GM20431 (cell line): Measurements from ENCODE around the gene EFCAB6.

Experiments used
- in situ Hi-C: fragments of 300-500 bp; cut with MseI, MboI; formaldehyde crosslinking; loops from one replicate; pipeline ENCODE4 v1.15.0; 2020; ENCODE audit warnings: low sequenced_read_pairs; ENCODE audit not compliant: unreplicated experiment

EFCAB6 gene

DNA sequence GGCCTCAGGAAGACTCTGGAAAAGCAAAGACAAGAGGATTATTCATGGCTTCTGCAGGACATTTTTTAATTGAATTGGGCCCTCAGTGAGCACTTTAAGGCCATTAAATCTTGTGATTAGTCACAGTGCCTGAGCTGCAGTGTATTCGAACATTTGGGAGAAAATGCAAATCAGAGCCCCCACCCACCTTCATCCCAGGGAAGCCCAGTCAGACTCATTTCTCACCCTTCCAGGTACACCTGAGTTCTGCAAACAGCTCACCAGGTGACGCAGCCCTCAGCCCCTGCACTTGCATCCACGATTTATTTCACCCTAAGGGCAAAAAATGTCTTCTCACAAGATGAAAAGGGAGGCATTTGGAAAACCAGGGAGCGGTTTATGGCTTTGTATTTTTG, 271.6 kb downstream of the EFCAB6 start:
- in situ Hi-C loops: no loop called here

GRCh38 chr22:43539572-43540528, 272.3 kb downstream of the EFCAB6 start:
- in situ Hi-C loops: no loop called here

- in situ Hi-C loops: no loop called here
These were observed 275.0 kb downstream of the EFCAB6 start for GRCh38 chr22:43537019-43537585.

- in situ Hi-C loops: no loop called here
These were observed 276.4 kb downstream of the EFCAB6 start for GRCh38 chr22:43535741-43536140.

DNA sequence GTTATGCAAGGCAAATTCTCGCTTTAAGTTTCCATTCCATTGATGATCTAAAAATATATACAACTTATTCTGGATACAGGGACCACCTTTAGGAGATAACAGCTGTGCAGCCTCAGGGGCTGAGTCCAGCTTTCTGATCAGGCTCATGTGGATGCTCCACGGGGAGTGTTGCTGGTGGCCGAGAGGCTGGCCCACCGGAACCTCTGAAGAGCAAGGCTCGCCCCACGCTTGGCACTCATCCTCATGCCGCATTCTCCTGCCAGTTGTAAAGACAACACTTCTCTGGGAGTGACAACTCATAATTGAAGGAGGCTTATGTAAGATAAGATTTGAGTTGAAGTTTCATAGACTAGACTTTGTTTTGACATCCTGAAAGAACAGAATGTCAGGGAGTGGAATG, 276.8 kb downstream of the EFCAB6 start:
- in situ Hi-C loops: no loop called here

DNA sequence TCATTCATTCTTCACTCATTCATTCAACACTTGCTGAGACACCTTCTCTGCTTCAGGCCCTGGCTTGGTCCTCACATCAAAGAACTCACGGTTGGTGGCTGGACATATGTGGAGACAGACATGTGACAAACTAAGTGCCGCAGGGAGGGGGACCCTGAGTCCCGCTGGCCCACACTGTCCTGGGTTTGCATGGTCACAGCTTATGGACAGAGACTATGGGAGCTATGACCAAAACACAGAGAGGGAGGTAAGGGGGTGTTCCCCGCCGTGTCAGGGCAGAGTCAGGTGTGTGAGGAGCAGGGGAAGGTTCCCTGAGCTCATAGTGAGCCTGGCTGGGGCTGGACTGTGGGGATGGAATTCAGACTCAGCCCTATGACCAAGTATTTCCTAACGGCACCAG, 277.2 kb downstream of the EFCAB6 start:
- in situ Hi-C loops: no loop called here

DNA sequence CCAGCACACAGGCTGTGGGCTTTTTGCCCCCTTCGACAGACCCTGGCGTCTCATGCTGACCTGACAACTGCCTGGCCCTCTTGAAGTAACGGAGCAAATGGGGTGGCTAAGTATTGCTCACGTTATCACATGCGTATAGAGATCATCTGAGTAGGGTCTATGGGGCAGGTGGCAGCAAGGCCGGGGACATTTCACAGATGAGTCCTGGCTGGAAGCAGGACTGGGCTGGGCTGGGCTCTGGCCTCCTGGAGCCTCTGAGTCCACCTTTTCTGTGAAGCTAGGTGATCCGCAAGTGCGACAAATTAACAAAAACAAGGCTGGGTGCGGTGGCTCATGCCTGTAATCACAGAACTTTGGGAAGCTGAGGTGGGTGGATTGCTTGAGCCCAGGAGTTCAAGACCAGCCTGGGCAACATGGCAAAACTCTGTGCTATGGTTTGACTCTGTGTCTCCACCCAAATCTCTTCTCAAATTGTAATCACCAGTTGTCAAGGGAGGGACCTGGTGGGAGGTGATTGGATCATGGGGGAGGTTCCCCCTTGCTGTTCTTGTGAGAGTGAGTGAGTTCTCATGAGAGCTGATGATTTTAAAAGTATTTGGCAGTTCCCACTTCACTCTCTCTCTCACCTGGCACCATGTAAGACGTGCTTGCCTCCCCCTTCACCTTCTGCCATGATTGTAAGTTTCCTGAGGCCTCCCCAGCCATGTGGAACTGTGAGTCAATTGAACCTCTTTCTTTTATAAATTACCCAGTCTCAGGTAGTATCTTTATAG, 278.3 kb downstream of the EFCAB6 start:
- in situ Hi-C loops: no loop called here

- in situ Hi-C loops: no loop called here
These were observed 279.0 kb downstream of the EFCAB6 start for GRCh38 chr22:43533156-43533530.

DNA sequence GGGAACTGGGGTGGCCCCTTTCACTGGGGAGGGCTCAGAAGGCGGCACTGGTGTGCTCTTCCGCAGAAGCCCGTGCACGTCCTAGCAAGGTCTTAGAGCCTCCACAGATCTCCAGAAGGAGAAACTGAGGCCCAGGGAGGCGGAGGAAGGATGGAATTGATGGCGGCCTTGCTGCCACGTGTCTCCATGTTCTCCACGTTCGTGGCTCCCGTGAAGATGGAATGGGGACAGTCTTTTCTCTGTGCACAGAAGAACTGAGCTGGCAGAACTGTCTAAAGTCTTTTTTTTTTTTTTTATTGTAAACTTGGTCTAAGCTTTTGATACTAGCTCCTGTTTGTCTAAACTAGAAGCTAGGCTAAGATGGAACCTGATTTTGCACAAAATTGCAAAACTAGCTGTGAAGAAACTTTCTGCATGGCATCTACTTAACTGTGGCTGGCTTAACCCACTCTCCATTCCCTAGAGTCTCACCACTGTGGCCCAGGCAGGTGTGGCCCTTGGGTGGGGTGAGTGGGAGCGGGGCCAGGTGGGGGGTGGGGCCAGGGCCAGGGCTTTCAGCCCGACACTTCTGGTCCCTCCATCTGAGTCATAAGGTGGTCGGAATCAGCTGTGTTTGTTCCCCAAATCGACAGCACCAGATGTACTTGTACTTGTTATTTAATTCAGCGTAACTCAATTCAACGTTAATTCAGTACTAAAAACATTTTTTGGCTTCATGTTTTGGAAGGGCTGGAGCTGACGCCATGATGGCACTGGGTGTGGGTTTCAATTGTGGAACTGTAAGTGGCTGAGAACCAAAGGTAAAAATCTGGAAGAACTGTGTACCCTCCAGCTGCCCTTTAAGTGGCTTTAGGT, 279.6 kb downstream of the EFCAB6 start:
- in situ Hi-C loops: no loop called here

DNA sequence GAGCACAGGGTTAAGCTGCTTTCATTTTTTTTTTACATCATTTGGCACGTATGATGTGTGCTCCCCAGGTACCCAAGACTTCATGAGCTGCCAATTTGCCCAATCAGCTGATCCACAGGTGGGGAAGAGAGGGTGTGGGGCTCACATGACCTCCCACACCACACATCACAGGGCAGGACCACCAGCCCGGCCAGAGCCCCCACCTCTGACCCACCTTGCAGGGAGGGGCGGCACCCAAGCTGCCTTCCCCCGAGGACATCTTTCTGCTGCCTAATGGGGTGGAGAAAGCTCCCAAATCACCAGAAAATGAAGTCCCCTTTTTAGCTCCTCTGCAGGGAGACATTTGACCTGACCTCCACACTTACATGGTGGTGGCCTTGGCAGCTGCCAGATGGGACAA, 280.5 kb downstream of the EFCAB6 start:
- in situ Hi-C loops: no loop called here

DNA sequence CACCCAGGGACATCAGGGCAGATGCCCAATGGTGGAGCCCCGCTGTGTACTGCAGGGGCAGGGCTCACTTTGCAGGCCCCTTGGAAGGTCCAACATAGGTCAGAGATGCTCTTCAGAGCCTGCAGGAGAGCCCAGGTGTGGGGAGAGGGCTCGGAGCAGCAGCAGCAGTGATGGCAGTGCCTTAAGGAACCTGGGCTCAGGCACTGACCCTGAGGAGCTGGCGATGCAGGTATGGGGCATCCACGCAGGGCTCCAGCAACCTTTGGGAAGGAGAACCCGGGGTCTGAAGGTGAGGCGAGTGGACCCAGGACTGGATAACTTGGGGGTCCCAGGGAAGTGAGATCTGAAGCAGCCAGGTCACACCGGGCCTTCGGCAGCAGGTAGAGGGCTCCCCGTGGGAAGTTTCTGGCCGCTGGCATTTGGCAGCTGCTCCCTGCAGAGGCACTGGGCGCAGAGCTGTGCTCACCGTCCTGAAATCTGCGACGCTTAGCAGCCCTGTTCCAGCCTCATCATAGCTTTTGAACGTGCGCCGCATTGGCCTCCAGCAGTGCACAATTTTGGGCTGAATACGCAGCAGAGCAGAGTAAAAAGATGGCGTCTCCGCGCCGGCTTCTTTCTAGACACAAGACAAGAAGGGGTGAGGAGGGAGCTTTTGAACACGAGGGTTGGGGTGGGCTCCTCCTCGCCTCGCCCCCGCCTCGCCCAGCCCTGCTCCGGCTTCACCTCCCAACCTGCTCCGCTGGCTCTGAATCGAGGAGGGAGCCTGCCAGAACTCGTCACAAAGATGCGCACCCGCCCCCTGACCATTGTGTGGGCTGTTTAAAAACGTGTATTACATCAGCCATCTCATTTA, 281.5 kb downstream of the EFCAB6 start:
- in situ Hi-C loops: no loop called here

- in situ Hi-C loops: no loop called here
These were observed 282.2 kb downstream of the EFCAB6 start for GRCh38 chr22:43529934-43530333.

DNA sequence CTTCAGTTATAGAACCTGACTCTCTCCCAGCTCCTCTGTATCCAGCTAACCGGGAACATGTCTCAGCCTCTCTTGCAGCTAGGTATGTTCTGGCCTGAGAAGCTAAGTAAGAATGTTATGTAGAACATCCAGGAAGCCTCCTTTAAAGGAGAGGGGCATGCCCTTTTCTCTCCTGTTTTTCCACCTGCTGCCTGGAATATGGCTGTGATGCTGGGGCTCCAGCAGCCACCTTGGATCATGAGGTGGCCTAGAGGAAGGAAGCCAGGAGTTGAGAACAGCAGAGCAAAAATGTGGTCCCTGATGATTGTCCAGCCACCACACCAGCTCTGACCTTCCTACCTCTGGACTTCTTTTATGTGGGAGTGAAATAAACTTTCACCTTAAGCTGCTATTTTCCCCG, 282.6 kb downstream of the EFCAB6 start:
- in situ Hi-C loops: no loop called here

DNA sequence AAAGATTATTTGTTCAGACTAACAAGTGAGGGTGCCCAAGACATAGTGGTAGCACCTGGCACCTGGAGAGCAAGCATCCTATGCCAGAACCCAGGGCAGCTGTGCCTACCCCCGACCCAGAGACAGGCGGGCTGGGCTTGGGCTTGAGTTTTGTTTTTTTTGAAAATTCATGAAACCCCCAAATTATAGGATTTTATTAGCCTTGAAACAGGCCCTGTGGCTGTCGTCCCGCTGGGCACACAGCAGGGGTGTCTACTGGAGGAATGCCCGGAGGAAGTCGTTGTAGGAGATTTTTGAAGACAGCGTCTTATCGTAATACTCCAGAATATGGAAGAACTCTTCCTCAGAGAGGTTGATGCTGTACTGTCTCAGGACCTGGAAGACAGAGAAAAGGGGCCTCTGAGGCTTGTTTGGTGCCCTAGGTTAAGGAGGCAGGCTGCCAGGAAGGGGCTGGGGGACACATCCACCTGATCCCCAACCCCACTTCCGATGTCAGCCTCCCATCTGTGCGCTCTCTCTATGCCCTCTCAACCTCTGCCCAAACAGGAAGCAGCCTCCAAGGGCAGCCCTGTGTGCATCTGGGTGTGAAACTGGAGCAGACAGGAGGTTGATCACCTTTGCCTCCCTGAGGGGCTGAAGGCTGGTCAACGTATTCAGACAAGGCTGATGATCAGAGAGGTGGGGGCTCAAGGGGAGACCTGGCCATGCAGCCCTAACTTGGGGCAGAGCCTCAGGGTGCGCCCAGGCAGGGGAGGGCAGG, 283.3 kb downstream of the EFCAB6 start:
- in situ Hi-C loops: no loop called here

GRCh38 chr22:43526946-43527345, 285.2 kb downstream of the EFCAB6 start:
- in situ Hi-C loops: no loop called here

DNA sequence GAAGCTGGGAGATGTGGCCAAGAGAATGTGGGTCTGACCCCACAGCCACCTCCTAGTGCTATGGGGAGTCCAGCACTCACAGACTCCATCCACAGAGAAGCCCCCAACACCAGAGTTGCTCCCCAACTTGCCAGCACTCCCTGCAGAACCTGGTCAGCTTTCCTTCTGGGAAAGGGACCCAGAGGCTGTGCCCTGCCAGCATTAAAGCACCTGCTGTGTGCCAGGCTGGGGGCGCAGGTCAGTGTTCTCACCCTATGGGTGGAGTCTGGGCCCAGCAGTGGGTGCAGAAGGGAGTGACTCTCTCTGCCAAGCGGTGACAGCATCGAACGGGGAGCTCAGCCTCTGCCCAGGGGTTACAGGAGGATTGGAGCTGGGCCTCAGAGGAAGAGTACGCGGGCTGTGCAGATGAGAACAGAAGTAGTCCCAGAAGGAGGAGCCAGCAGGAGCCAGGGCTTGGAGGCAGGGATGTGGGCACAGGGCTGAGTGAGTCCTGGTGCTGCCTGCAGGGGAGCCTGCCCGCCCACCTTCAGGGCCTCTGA, 285.9 kb downstream of the EFCAB6 start:
- in situ Hi-C loops: no loop called here

GRCh38 chr22:43521716-43522115, 290.4 kb downstream of the EFCAB6 start:
- in situ Hi-C loops: no loop called here

- in situ Hi-C loops: no loop called here
These were observed 291.5 kb downstream of the EFCAB6 start for GRCh38 chr22:43520632-43521039.
